Activated CD4-positive, CD25-positive, alpha-beta regulatory T cell treated with anti-CD3 and anti-CD28 coated beads, Interleukin-2, amount 50 U/mL, for 16 hours (primary cell): ENCODE results near the gene ANKRD52.
A peak's percentile ranks its signal among the peaks of the same experiment; 100 is the strongest.

Experiments used
- DNase-seq: peaks from one replicate; pipeline ENCODE4 v3.0.0-alpha.2; 2020; ENCODE audit warnings: low read depth, low spot score

The ANKRD52 gene

GRCh38 chr12:56241424-56242303 is 16.5 kb downstream of the ANKRD52 start:
- DNase-seq: no peak

DNA sequence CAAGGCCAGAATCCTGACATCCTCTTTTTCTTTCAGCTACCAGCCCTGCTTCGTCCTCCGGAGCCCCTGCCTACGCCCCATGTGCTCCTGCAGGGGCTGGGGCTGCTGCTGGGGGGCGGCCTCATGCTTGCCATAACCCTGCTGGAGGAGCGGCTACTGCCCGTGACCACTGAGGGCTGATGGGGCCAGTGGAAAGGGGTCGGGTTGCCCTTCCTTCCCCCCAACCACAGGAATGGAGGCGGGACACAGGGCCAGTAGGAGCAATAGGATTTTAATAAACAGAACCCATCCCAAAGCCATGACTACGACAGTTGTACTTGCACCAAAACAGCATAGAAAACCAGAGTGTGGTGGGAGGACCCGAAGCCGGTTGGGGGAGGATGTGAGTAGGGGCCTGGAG is 20.6 kb downstream of the ANKRD52 start:
- no peak for DNase-seq

- DNase-seq: no peak
Measured at GRCh38 chr12:56236985-56237384, 21.2 kb downstream of the ANKRD52 start.

DNA sequence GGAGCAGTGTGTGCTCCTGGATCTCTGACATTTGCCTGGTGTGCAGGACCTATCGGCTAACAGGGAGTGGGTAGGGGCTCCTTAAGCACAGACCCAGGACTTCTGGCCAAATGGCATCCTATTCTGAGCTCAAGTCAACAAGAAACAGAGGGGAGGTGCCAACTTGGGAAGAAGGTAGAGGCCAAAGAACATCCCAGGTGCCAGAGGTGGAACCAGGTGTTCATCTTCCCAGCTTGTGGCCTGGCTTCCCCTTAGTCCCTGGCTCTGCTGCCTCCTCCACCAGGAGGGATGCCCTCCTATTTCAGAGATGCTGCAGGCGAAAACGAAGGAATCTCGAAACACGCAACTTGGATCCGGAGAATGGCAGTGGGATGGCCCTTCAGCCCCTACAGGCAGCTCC is 22.1 kb downstream of the ANKRD52 start:
- no peak for DNase-seq

DNA sequence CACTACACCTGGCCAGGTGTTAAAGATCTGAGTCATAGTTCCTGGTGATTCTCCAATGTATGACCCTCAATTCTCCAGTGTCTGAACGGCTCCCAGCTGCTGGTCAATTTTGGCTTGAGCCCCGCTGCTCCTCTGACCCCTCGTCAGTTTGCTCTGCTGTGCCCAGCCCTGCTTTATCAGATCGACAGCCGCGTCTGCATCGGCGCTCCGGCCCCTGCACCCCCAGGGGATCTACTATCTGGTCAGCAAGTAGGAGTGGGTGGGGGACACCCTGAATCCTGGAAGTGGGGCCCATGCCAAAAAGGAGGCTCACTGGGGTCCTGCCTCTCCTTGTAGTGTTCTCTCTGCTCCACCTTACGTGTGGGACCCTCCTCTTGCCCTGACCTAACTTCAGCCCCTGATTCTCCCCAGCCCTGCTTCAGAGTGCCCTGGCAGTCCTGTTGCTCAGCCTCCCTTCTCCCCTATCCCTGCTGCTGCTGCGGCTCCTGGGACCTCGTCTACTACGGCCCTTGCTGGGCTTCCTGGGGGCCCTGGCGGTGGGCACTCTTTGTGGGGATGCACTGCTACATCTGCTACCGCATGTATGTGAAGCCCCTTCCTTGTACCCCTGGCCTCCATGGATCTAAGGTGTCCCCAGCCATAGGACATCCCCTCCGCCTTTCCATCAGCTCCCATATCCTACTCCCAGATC is 23.3 kb downstream of the ANKRD52 start:
- DNase-seq: no peak

DNA sequence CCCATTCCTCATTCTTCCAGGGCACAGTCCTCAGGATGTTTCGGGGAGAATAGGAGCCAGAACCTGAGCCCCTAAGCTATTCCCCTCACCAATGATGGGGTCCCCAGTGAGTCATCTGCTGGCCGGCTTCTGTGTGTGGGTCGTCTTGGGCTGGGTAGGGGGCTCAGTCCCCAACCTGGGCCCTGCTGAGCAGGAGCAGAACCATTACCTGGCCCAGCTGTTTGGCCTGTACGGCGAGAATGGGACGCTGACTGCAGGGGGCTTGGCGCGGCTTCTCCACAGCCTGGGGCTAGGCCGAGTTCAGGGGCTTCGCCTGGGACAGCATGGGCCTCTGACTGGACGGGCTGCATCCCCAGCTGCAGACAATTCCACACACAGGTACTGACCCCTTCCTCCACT is 27.0 kb downstream of the ANKRD52 start:
- no peak for DNase-seq

- no peak for DNase-seq
Measured at GRCh38 chr12:56230432-56231183, 27.6 kb downstream of the ANKRD52 start.

- DNase-seq: no peak
Measured at GRCh38 chr12:56229916-56230431, 28.2 kb downstream of the ANKRD52 start, which contains the start of gene SLC39A5. Gene SLC39A5, plus strand, starts transcription at chr12:56230051. Its CDS starts 1,224 bp downstream, at chr12:56231275.

- DNase-seq: no peak
Measured at GRCh38 chr12:56229082-56229481, 29.1 kb downstream of the ANKRD52 start.

DNA sequence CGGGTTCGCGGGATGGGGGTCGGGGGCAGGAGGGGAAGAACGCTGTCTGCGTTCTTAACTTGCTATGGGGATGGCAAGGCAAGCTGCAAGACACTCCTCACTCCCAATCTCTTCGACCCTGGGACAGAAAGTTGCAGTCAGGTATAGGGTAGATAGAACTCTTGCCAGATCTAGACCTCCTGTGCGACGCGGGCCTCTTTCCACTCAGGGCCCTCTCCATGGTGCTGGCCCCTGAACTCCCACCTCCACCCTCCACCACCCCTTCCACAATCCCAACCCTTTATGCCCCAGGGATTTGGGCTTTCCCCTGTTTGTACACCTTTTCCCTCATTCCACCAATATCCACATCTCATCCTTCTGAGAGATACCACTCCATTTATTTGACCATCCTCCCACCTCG is 33.2 kb downstream of the ANKRD52 start:
- no peak for DNase-seq

GRCh38 chr12:56224102-56224701 is 34.0 kb downstream of the ANKRD52 start, which contains the start of gene NABP2:
Gene NABP2, plus strand, starts transcription at chr12:56224342. Its CDS starts 515 bp downstream, at chr12:56224857.
- DNase-seq: peak; percentile 79

GRCh38 chr12:56223571-56224101 is 34.5 kb downstream of the ANKRD52 start:
- DNase-seq: no peak

- no peak for DNase-seq
Measured at GRCh38 chr12:56222531-56222895, 35.7 kb downstream of the ANKRD52 start.

GRCh38 chr12:56221757-56222530 is 36.2 kb downstream of the ANKRD52 start, which contains the start of gene RNF41:
Gene RNF41, minus strand, starts transcription at chr12:56221922. Its CDS starts 7,875 bp downstream, at chr12:56214047.
- peak; percentile 81 for DNase-seq

- DNase-seq: no peak
Measured at GRCh38 chr12:56221232-56221756, 36.9 kb downstream of the ANKRD52 start.

GRCh38 chr12:56220611-56221231 is 37.5 kb downstream of the ANKRD52 start:
- no peak for DNase-seq

DNA sequence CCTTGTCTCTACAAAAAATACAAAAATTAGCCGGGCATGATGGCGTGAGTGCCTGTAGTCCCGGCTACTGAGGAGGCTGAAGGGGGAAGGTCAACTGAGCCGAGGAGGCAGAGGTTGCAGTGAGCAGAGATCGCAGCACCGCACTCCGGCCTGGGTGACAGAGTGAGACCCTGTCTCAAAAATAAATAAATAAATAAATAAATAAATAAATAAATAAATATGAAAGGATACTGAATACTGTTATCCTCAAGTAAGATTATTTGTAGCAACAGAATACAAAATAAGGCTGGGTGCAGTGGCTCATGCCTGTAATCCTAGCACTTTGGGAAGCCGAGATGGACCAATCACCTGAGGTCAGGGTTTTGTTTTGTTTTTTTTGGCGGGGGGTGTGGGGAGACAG is 38.3 kb downstream of the ANKRD52 start:
- no peak for DNase-seq

- no peak for DNase-seq
Measured at GRCh38 chr12:56216461-56216860, 41.7 kb downstream of the ANKRD52 start.

DNA sequence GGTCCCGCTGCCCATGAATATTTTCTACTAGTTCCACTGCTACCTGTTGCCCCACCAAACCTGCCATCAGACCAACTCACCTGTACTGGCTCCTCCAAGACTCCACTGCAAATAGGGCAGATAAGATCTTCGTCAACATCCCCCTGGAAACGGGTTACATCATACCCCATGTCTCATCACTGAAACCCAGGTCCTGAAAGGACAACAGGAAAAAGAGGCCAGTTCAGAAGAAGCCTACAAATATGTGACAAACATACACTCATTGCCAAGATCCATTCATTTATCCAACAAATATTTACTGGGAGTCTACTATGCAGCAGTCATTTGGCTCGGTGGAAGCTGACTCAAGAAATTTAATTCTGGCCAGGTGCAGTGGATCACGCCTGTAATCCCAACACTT is 44.3 kb downstream of the ANKRD52 start:
- no peak for DNase-seq

DNA sequence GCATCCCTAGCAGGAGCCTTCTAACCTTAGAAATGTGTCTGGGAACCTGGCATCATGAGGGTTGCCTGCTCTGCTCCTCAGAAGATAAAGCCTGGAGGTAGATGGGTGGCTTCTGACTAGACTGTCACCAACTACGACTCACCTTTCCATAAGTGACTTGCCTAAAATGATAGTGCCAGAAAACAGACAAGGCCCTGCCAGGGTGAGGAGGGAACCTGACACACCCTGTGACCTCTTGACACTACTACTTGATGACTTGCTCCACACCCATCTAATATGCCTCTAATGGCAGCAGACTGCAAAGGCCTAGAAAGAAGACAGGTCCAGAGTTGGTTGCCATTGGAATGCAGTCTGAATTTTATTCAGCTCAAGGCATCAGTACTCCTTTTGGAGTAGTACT is 45.8 kb downstream of the ANKRD52 start:
- DNase-seq: no peak
